HG03139 (cell line): ENCODE results near the gene RPL13A.
"Not testable (repeated sequence)": the region's sequence is repeated elsewhere in the genome, so short reads cannot be mapped to it uniquely, and the experiment has no call there.

Experiments
- ATAC-seq: cut with Tn5 transposase; IDR thresholded peaks from one replicate; pipeline ENCODE4 v1.9.1; 2021; ENCODE audit not compliant: unreplicated experiment

The RPL13A gene

DNA sequence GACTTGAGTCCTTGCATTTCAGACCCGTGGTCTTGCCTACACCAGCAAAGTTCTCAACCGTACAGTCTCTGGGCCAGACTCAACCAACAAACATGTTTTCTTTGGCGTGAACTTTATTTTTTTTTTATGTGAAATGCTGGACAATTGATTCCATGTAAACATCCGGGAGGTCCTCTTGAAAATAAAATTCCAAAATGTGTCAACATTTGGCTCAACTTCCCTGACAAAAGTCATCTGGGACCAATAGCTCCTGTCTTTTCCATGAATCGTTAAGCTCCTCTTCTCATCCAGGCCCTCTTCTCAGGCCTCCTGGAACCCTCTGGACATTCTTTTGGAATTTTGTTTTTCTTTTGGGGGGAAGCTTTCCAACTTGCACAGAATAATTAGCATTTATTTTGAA lies 31.6 kb upstream of the RPL13A start:
- ATAC-seq = no peak

DNA sequence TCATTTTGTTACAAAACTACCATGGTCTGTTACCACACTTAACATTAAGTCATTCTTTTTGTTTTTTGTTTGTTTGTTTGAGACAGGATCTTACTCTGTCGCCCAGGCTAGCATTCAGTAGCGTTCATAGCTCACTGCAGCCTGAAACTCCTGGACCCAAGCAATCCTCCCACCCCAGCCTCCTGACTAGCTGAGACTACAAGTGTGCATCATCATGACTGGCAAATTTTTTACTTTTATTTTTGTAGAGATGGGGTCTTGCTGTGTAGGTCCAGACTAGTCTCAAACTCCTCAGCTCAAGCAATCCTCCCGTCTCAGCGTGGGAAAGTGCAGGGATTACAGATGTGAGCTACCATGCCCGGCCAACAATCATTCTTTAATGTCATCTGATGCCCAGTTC lies 31.1 kb upstream of the RPL13A start:
- ATAC-seq = no peak

DNA sequence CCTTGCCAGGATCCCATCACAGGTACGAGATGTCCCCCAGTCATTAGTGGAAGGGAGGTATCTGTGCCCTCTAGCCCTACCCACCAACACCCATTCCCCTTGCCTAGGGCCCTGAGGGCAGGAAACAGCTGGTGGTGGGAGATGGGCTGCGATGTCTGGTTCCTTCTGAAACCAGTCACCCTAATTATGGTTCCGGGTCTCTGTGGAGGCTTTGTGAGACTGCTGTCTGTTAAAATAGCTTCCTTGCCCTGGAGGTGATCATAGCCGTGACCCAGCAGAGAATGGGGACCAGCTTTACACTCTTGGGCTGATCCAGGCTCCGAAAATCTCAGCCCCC lies 28.9 kb upstream of the RPL13A start:
- ATAC-seq = no peak

DNA sequence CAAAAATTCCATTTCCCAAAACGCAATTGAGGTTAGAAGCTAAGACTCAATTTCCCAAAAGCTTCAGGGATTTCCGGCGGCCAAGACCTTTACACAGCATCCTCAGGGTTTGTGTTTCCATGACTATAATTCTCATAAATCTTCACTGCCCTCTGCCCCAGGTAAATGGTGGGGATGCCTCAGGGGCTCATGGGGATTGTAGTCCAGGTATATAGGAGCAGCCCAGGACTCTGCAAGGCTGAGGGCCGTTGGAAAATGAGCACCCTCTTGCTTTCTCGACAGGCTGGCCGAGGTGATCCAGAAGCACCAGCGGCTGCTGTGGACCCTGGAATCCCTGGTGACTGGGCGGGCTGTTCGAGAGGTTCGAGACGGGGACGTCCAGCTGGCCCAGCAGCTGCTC lies 28.0 kb upstream of the RPL13A start:
- ATAC-seq = no peak

DNA sequence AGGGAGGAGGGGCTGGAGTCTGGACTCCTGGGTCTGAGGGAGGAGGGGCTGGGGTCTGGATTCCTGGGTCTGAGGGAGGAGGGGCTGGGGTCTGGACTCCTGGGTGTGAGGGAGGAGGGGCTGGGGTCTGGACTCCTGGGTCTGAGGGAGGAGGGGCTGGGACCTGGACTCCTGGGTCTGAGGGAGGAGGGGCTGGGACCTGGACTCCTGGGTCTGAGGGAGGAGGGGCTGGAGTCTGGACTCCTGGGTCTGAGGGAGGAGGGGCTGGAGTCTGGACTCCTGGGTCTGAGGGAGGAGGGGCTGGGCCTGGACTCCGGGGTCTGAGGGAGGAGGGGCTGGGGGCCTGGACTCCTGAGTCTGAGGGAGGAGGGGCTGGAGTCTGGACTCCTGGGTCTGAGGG lies 26.3 kb upstream of the RPL13A start:
- not testable (repeated sequence) for ATAC-seq

DNA sequence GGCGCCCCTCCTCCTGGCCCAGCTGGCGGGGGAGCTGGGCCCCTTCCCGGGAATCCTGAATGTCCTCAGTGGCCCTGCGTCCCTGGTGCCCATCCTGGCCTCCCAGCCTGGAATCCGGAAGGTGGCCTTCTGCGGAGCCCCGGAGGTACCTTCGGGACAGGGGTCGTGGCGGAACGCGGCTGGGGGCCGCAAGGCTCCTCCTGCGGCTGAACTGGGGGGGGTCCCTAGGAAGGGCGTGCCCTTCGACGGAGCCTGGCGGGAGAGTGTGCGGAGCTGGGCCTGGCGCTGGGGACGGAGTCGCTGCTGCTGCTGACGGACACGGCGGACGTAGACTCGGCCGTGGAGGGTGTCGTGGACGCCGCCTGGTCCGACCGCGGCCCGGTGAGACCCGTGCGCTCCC lies 25.8 kb upstream of the RPL13A start:
- ATAC-seq = no peak

DNA sequence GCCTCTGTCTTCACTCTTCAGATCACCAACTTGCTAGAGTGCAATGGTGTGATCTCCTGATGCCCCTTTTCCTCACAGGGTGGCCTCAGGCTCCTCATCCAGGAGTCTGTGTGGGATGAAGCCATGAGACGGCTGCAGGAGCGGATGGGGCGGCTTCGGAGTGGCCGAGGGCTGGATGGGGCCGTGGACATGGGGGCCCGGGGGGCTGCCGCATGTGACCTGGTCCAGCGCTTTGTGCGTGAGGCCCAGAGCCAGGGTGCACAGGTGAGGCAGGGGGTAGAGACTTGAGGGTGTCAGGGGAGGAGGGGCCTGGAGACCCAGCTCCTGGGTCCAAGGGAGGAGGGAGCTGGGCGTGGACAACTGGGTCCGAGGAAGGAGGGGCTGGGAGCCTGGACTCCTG lies 24.9 kb upstream of the RPL13A start:
- no peak for ATAC-seq

DNA sequence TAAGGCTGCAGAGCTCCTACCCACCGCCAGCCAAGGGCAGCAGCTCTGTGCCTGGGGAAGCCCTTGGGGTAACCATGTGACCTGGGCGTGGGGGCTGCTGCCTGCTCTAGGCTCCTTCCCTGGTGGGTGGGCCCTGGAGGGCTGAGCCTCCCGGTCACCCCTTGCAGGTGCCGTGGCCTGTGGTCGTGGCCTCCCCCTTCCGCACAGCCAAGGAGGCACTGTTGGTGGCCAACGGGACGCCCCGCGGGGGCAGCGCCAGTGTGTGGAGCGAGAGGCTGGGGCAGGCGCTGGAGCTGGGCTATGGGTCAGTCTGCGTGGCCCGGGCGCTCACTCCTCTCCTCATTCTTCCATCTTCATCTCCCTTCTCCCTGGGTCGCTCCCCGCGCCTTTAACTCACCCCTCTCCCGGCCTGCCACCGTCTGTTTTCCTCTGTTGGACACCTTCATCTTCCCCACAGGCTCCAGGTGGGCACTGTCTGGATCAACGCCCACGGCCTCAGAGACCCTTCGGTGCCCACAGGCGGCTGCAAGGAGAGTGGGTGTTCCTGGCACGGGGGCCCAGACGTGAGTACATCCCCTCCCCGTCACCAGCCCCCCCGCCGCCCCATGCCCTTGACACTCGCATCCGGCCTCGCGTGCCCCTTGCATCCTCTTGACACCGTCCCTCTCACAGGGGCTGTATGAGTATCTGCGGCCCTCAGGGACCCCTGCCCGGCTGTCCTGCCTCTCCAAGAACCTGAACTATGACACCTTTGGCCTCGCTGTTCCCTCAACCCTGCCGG lies 23.3 kb upstream of the RPL13A start:
- no peak for ATAC-seq

DNA sequence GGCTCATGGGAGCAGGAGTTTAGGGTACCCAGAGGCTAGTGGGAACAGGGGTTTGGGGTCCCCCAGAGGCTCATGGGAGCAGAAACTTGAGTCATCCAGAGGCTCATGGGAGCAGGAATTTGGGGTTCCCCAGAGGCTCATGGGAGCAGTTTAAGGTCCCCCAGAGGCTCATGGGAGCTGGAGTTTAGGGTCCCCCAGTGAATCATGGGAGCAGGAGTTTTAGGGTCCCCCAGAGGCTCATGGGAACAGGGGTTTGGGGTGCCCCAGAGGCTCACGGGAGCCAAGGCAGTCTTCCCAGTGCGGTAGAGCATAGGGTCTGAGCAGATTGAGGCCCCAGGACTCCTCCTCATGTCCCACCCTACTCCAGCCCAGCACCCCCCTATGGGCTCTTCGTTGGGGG lies 22.0 kb upstream of the RPL13A start:
- ATAC-seq = no peak

DNA sequence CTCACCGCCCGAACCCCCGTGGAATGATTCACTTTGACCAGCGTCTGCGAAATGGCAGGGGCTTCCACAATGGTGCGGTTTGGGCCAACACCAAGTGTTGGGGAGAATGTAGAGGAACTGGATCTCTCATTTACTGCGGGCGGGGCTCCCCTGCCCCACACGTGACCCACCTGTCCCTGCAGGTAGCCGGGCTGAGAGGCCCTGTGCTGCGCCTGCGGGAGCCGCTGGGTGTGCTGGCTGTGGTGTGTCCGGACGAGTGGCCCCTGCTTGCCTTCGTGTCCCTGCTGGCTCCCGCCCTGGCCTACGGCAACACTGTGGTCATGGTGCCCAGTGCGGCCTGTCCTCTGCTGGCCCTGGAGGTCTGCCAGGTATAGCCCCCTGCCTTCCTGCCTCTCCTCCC lies 19.2 kb upstream of the RPL13A start:
- ATAC-seq = no peak

DNA sequence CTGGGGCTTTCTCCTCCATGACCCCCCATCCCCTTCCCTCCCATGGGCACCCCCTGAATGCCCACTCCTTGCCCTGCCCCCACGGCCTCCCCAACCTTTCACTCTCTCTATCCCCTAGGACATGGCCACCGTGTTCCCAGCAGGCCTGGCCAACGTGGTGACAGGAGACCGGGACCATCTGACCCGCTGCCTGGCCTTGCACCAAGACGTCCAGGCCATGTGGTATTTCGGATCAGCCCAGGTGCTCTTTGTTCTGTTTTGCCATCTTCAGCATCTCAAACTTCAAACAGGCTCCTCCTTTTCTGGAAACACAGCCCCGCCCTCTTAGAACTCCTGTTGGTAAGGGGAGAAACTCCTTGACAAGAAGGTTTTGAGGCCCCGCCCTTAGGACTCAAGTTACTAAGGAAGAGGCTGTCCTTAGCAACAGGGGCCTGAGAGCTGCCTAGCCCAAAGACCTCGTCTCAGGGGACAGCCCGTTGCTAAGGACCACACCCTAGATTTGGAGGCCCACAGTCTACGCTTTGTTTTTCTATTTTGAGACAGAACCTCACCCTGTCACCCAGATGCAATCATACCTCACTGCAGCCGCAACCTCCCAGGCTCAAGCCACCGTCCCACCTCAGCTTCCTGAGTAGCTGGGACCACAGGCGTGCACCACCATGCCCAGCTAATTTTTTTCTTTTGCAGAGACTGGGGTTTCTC lies 18.5 kb upstream of the RPL13A start:
- ATAC-seq = peak; percentile 59

DNA sequence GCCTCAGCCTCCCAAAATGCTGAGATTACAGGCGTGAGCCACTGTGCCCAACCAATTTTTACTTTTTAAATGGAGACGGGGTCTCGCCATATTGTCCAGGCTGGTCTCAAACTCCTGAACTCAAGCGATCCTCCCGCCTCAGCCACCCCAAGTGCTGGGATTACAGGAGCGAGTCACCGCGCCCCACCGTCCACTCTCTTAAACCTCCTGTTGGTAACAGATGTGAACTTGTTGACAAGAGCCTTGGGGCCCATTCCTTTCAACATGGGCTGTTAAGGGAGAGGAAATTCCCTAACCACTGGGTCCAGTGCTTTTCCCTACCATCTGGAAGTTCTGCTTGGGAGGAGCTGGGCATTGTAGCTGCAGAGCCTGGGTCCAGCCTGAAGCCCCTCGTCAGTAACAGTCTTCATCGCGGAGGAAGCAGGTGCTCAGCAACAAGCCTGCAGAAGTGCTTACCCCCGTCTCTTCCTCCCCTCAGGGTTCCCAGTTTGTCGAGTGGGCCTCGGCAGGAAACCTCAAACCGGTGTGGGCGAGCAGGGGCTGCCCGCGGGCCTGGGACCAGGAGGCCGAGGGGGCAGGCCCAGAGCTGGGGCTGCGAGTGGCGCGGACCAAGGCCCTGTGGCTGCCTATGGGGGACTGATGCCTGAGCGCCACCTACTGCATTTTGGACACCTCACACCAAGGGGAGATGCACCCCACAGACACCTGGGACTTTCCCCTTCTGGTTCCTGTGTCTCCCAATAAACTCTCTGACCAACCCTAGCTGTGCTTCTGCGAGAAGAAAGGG lies 17.4 kb upstream of the RPL13A start:
- peak; percentile 38 for ATAC-seq

DNA sequence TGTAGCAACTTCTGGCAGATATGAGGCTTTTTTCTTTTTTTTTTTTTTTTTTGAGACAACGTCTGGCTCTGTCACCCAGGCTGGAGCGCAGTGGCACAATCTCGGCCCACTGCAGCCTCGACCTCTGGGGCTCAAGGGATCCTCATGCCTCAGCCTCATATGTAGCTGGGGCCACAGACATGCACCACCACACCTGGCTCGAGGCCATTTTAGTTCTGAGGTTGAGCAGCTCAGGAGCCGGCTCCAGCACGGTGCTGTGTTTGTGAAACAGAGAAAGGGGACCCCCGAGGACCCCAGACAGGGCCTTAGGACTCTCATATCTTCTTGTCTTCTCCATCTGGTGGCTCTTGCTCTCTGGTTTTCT lies 16.8 kb upstream of the RPL13A start:
- ATAC-seq = no peak

DNA sequence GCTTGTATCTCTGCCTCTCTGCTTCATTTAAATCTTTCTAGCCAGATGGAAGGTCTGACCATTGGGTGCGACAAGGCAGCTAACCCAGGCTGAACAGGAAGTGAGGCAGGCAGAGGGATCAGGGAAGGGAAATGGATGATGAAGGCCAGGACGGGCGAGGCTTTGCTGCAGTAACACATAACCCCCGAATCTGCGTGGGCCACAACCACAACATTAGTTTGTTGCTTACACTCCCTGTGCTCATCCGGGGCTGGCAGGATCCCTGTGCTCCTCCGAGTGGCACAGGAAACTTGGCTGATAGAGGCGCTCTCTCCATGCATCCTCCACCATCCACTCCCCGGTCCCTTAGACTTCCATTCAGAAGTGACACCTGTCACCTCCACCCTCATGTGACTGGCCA lies 14.5 kb upstream of the RPL13A start:
- no peak for ATAC-seq

DNA sequence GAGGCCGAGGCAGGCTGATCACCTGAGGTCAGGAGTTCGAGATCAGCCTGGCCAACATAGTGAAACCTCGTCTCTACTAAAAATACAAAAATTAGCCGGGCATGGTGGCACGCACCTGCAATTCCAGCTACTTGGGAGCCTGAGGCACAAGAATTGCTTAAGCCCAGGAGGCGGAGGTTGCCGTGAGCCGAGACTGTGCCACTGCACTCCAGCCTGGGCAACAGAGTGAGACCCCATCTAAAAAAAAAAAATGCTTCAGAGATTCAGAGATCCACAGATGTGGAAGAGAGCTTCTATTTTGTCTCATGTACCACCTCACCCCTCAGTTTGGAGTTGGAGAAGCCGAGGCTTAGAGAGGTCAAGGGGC lies 13.9 kb upstream of the RPL13A start:
- not testable (repeated sequence) for ATAC-seq

DNA sequence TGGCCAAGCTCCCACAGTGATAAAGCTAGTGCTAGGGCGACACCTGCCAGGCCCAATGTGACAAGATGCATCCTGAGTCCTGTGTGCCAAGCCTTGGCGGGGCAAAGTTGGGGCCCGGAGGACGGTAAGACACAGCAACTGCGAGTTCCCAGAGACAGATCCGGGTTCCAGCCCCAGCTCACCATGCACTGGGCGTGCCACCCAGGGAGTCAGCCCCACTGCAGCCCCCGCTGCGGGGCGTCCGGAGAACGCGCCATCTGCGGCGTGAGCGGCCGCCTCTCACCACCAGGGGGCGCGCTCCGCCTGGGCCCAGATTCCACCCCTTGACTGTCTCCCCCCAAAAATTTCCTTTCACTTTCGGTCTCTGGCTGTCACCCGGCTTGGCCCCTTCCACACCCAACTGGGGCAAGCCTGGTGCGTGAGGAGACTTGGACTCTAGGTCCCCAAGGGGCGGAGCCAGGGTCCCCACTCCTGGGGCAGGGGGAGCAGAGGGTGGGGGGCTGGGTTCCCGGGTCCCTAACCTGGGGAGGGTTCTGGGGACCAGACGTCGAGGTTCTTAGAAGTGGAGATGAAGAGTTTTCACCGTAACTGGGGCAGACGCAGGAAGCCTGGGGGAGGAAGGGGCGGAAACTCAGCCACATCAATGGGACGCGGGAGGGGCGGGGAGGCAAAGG lies 13.4 kb upstream of the RPL13A start, which contains the start of gene FLT3LG:
TSS of gene FLT3LG (plus strand) at position 348 of the 674 bp plus-strand sequence. CDS start 425 bp downstream, outside the sequence.
- ATAC-seq = no peak

DNA sequence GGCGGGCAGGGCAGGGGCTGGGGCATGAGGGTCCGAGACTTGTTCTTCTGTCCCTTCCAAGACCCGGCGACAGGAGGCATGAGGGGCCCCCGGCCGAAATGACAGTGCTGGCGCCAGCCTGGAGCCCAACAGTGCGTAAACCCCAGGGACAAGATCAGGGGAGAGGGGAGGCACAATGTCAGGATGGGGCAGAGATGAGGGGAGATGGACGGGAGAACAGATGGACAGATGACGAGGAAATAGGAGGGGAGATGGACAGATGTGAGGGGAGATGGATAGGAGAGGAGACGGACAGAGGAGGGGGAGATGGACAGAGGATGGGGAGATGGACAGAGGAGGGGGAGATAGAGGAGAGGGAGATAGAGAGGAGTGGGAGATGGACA lies 12.9 kb upstream of the RPL13A start:
- no peak for ATAC-seq

DNA sequence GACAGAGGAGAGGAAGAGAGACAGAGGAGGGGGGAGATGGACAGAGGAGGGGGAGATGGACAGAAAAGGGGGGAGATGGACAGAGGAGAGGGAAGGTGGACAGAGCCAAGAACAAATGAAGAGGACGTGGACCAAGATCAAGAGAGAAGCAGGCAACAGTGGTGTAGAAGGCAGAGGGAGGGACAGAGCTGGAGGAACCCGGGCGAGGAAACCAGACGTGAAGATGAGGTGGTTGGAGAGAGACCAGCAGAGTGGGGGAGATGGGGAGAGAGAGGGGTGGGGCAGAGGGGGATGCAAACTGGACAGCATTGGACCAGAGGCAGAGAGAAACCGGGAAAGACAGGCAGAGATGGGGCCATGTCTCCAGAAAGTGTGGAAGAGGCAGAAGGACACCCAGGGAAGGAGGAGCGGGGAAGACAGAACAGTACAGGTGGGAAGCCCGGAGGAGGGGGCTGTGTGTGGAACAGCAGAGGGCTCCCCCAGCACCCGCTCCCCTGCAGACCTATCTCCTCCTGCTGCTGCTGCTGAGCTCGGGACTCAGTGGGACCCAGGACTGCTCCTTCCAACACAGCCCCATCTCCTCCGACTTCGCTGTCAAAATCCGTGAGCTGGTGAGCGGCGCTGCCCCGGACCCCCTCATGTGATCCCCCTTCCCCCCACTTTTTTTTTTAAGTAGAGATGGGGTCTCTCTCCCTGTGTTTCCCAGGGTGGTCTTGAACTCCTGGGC lies 12.1 kb upstream of the RPL13A start:
- ATAC-seq = no peak

DNA sequence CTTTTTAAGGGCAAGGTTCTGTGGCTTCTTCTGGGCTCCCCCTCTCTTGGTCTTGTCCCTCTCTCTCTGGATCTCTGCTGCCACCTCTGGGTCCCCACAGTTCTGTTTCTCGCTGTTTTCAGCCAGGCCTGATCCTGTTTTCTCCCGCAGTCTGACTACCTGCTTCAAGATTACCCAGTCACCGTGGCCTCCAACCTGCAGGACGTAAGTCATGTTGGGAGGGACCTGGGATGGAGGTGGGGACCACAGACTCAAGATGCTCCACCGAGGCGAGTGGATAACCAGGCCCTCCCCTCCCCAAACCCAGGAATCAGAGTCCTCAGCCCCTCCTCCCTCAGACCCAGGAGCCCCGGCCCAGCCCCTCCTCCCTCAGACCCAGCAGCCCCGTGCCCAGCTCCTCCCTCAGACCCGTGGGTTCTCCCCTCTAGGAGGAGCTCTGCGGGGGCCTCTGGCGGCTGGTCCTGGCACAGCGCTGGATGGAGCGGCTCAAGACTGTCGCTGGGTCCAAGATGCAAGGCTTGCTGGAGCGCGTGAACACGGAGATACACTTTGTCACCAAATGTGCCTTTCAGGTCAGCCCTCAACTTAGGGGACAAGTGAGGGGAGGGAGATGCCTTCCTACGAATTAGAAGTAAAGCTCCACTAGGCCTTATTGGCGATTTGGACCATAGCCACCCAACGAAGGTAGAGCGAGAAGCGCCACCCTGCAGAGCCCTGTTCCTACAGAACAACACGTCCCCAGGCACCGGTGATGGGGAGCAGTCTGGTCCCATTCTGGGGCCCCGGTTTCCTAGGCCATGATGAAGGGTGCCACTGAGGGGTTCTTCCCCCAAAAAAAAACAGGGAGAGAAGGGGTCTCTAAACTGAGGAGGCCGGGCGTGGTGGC lies 11.2 kb upstream of the RPL13A start:
- ATAC-seq = no peak
